HEK293T (cell line): ENCODE data around the gene SPSB3.

Experiments
- ARNT ChIP-seq: fragments of 450-650 bp; IDR thresholded peaks from 2 replicates; pipeline ENCODE4 v1.6.1; 2017; ENCODE audit warnings: mild to moderate bottlenecking
- BHLHE40 ChIP-seq: fragments of 450-650 bp; IDR thresholded peaks from 2 replicates; pipeline ENCODE4 v1.6.1; 2016; ENCODE audit warnings: mild to moderate bottlenecking, moderate library complexity, borderline replicate concordance
- FOXA1 ChIP-seq: fragments of 450-650 bp; IDR thresholded peaks from 2 replicates; pipeline ENCODE4 v1.6.1; 2016; ENCODE audit warnings: mild to moderate bottlenecking
- FOXK2 ChIP-seq: fragments of 450-650 bp; IDR thresholded peaks from 2 replicates; pipeline ENCODE4 v1.6.1; 2016; ENCODE audit warnings: mild to moderate bottlenecking
- FOXM1 ChIP-seq: fragments of 450-650 bp; IDR thresholded peaks from 2 replicates; pipeline ENCODE4 v1.6.1; 2017; ENCODE audit warnings: mild to moderate bottlenecking, borderline replicate concordance
- L3MBTL2 ChIP-seq: fragments of 450-650 bp; conservative IDR thresholded peaks from 2 replicates; pipeline ENCODE4 v1.6.1; 2016; ENCODE audit warnings: mild to moderate bottlenecking
- LEF1 ChIP-seq: fragments of 450-650 bp; IDR thresholded peaks from 2 replicates; pipeline ENCODE4 v1.6.1; 2017; ENCODE audit warnings: mild to moderate bottlenecking, borderline replicate concordance
- SUZ12 ChIP-seq: fragments of 450-650 bp; IDR thresholded peaks from 2 replicates; pipeline ENCODE4 v1.6.1; 2016; ENCODE audit warnings: mild to moderate bottlenecking
- ZNF384 ChIP-seq: fragments of 450-650 bp; IDR thresholded peaks from 2 replicates; pipeline ENCODE4 v1.6.1; 2016

DNA sequence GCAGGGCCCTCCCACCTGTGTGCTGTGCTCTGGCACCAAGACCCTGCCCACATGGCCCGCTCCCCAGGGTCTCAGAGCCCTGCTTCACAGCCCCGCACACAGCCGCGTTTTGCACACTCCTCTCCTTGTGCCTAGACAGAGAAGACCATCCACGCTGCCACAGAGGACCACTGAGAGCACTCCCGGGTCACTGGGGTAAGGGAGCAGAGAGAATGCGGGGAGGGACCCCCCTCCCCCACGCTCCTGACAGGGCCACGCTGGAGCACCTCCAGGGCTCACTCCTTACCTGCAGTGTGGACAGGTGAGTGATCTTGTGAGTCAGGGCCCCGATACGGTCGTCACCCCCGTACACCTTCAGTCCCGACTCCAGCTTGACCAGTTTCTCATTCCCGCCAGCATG lies 37.2 kb upstream of the SPSB3 start:
- no peak for TF ChIP-seq ZNF384
- TF ChIP-seq BHLHE40 = no peak
- TF ChIP-seq FOXM1 = no peak
- no peak for TF ChIP-seq L3MBTL2
- no peak for TF ChIP-seq FOXA1
- TF ChIP-seq ARNT = no peak
- no peak for TF ChIP-seq FOXK2
- no peak for TF ChIP-seq LEF1
- no peak for TF ChIP-seq SUZ12
